Heart left ventricle (tissue), 16 donors: ENCODE data around the gene TBC1D8. TPM values are rescaled to one million over a fixed set of nuclear protein-coding genes. Genes with fewer than 3 reads are reported as not detected.

Experiments
- ATAC-seq, 4 donors: fragments of 200-7000 bp; cut with Tn5 transposase; one replicate each; pipeline ENCODE4 v1.9.1; 2020 to 2022; ENCODE audit warnings: moderate library complexity in 4 of 4, mild to moderate bottlenecking in 3 of 4, moderate number of reproducible peaks in 1 of 4
- DNase-seq, 5 donors: peaks; one replicate each; pipeline ENCODE4 v3.0.0-alpha.2; 2020
- H3K27ac ChIP-seq, 12 donors: fragments of 200-600 bp; sonication (generic) in 4 of 12; one replicate each; pipeline versions ENCODE4 v1.5.0 to v1.8.0; 2016 to 2022; ENCODE audit warnings: mild to moderate bottlenecking in 2 of 12
- H3K27me3 ChIP-seq, 9 donors: fragments of 200-600 bp; sonication (generic) in 2 of 9; one replicate each; pipeline versions ENCODE4 v1.5.1 to v1.8.0; 2016 to 2022; ENCODE audit warnings: mild to moderate bottlenecking in 3 of 9
- H3K36me3 ChIP-seq, 9 donors: fragments of 200-600 bp; sonication (generic) in 2 of 9; one replicate each; pipeline versions ENCODE4 v1.5.0 to v1.8.0; 2018 to 2022; ENCODE audit warnings: mild to moderate bottlenecking in 2 of 9
- H3K4me1 ChIP-seq, 12 donors: fragments of 200-600 bp; sonication (generic) in 4 of 12; one replicate each; pipeline versions ENCODE4 v1.5.0 to v1.8.0; 2016 to 2022; ENCODE audit warnings: mild to moderate bottlenecking in 3 of 12
- H3K4me3 ChIP-seq, 12 donors: fragments of 200-600 bp; sonication (generic) in 4 of 12; one replicate each; pipeline versions ENCODE4 v1.5.0 to v1.8.0; 2017 to 2022; ENCODE audit warnings: mild to moderate bottlenecking in 9 of 12, moderate library complexity in 4 of 12
- H3K9me3 ChIP-seq, 12 donors: fragments of 200-600 bp; sonication (generic) in 4 of 12; one replicate each; pipeline versions ENCODE4 v1.5.0 to v1.8.0; 2016 to 2022; ENCODE audit warnings: mild to moderate bottlenecking in 1 of 12
- POLR2A ChIP-seq, 2 donors: fragments of 450-650 bp; IDR thresholded peaks; one replicate each; pipeline ENCODE4 v1.6.1; 2017; ENCODE audit warnings: antibody characterized with exemption in 2 of 2, mild to moderate bottlenecking in 2 of 2, moderate library complexity in 2 of 2
- WGBS, 4 donors: extraction: QIAGEN DNeasy Blood & Tissue Kit in 2 of 4; methylation state at CpG; one replicate each; pipeline versions ENCODE4 v1.1.5 to v1.1.7; 2013 to 2018; 5-methylcytosine and 5-hydroxymethylcytosine counted together
- intact Hi-C, 10 donors: fragments of 100-400 bp; cut with DNase I; formaldehyde crosslinking; loops; one replicate each; pipeline versions ENCODE4 v1.11.1 to v1.14.2; 2022
- polyA plus RNA-seq, 2 donors: library from polyadenylated mRNA; stranded (reverse); fragments of 200-250 nt; gene quantifications; one replicate each; pipeline ENCODE4 v1.2.3, GENCODE V29; 2013
- total RNA-seq, 9 donors: library from RNA; depleted of rRNA in 2 of 9; stranded (reverse); fragments of >200 nt in 2 of 9; fragmentation: NEBNext Ultra II Directional in 3 of 9; extraction: Animal tissue kit (Norgen Biotek cat#: 25700) in 3 of 9; gene quantifications; one replicate each; pipeline versions ENCODE4 v1.1.0 to v1.2.4, GENCODE V29; 2016 to 2023
- TF ChIP-seq, protein P1 (sequence below), 12 donors: fragments of 200-600 bp; sonication (generic) in 4 of 12; IDR thresholded peaks; one replicate each; pipeline versions ENCODE4 v1.5.0 to v1.8.0; 2018 to 2022; ENCODE audit warnings: antibody characterized with exemption in 12 of 12, mild to moderate bottlenecking in 5 of 12
- donor health status: ischemic (EF 13 %, LVEDD 7.1; RV severe dilation, severe dysfunction).
- donor health status: healthy with polysubstance abuse.
- donor health status: DM: no; HTN: yes; CAD: no.
- donor health status: DM: no; HTN: no; CAD: no.
- donor health status: ischemic (EF 25% LVEDD 6.9; RV normal size, moderate dysfunction).
- donor health status: ischemic (EF 25% LVEDD 5.7; RV mildly dilated, moderate dysfunction).
- donor health status: healthy.
- donor health status: DM: yes; HTN: yes; CAD: no.
- donor health status: ischemic (EF 35%, LVEDD 5.7; RV mildly dilated, moderate dysfunction).
- donor health status: nonischemic (EF 11% LVEDD 7.7; RV severe dilation, severe dysfunction).
- donor health status: DM: yes; HTN: yes; CAD: no.
- donor health status: PGD.
- donor health status: ischemic (EF 29% LVEDD 5.4; RV normal size, mild dysfunction).
- donor health status: nonischemic (EF 23%, LVEDD 6.1; RV moderate dilation, normal function).

Gene TBC1D8
- total and polyA plus RNA-seq, 11 donors: 30.1 to 61.7 (median 42.9) TPM

DNA sequence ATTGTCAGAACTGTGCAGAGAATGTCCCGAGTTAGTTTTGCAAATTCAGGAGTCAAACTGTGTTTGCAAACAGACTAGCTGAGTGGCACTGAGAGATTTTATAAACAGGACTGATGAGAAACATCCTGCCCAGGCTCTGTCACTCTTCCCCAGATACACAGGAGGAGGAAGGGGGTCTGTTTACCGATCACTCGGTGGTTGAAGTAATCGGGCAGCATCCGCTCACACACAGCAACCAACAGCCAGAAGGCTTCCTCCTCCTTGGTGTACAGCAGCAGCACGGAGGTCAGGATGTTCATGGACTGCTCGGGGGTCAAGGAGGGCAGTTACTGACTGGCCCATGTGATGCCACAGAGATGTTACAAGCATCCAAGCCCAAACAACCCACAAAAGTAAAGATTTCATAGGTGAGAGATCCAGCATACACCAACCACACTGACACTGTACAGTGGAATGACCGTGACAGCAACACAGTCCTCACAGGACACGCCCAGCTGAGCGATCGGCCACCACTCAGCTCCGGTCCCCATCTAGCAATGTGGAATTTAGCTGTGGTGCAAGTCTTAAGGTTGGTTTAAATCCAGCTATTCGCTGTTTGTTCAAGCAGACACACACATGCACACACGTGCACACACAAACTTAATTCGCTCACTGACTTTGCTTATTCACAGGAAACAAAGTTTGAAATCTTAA lies 119.0 kb downstream of the TBC1D8 start:
- 87 to 92% (median 91%) methylated on average over 14 to 15 of the region's 15 CpGs for WGBS, 4 donors
- TF ChIP-seq, protein P1, sequence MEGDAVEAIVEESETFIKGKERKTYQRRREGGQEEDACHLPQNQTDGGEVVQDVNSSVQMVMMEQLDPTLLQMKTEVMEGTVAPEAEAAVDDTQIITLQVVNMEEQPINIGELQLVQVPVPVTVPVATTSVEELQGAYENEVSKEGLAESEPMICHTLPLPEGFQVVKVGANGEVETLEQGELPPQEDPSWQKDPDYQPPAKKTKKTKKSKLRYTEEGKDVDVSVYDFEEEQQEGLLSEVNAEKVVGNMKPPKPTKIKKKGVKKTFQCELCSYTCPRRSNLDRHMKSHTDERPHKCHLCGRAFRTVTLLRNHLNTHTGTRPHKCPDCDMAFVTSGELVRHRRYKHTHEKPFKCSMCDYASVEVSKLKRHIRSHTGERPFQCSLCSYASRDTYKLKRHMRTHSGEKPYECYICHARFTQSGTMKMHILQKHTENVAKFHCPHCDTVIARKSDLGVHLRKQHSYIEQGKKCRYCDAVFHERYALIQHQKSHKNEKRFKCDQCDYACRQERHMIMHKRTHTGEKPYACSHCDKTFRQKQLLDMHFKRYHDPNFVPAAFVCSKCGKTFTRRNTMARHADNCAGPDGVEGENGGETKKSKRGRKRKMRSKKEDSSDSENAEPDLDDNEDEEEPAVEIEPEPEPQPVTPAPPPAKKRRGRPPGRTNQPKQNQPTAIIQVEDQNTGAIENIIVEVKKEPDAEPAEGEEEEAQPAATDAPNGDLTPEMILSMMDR (IDR thresholded peaks at IDR 0.05): no peak
- no peak for TF ChIP-seq POLR2A (IDR thresholded peaks at IDR 0.05)
- DNase-seq (no peak), ATAC-seq (no peak)
- Histone ChIP-seq H3K36me3 (peaks cover 0 to 99% (median 78%) of the 10 kb centered on the region in 9 donors), H3K4me1 (peaks cover 0 to 19% (median 0%) of the 10 kb centered on the region in 12 donors), H3K27ac (peak overlapping the region in 2 of 12 donors; percentile 72 to 73), H3K27me3 (no peaks in the 10 kb centered on the region), H3K4me3 (no peak overlapping the region), H3K9me3 (no peaks in the 10 kb centered on the region)
- intact Hi-C loops: loop anchor here in 2 of 10 donors (5.0 kb wide), 1 partner anchor 120 kb away; the partner anchor contains the start of gene TBC1D8 (in 2 of the 2)

DNA sequence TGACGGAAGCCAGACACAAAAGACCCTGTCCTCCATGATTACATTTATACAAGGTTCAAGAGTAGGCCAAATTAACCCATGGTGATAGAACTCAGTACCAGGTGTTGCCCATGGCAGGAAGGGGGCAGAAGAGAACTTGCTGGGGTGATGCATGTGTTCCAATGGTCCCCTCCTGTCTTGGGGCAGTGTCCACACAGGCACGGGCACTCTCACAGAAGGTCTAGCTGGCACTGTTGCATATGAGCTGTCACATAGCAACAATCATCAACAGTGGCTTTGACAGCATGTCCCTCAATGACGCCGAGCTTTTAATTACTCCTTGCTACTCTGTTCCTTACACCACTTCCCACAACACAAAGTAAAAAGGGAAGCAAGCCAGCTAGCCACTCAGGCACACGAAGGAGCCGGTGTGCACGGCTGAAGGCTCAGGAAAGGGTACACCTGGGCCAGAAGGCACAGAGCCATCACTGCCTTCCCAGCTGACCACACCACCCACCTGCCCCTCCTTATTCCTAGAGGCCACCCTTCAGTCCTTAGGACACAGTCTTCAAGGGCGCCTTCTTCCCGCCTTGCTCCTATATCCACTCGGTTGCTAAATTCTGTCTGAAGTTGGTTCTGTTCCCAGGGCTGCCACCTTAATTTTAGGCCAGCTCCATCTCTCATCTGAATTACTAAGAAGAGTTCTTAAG lies 120.2 kb downstream of the TBC1D8 start:
- Histone ChIP-seq H3K4me3 (no peak overlapping the region), H3K27me3 (no peaks in the 10 kb centered on the region), H3K27ac (peak overlapping the region in 7 of 12 donors; percentile 9 to 73 (median 37)), H3K4me1 (peaks cover 0 to 19% (median 0%) of the 10 kb centered on the region in 12 donors), H3K9me3 (no peaks in the 10 kb centered on the region), H3K36me3 (peaks cover 0 to 99% (median 80%) of the 10 kb centered on the region in 9 donors)
- TF ChIP-seq, protein P1 (IDR thresholded peaks at IDR 0.05): peak in 8 of 12 donors; percentile 8 to 45 (median 16)
- no peak for TF ChIP-seq POLR2A (IDR thresholded peaks at IDR 0.05)
- ATAC-seq (peak; percentile 87 to 95 (median 92)), DNase-seq (peak in 3 of 5 donors; percentile 32 to 71 (median 39))
- WGBS, 4 donors: 55 to 71% (median 60%) methylated on average over 10 of the region's 10 CpGs
- intact Hi-C loops: loop anchor here in 3 of 10 donors (2.0 to 5.0 kb wide), 2 partner anchors 121 to 122 kb away; partner anchors contain the start of gene TBC1D8 (in 2 of the 3)

DNA sequence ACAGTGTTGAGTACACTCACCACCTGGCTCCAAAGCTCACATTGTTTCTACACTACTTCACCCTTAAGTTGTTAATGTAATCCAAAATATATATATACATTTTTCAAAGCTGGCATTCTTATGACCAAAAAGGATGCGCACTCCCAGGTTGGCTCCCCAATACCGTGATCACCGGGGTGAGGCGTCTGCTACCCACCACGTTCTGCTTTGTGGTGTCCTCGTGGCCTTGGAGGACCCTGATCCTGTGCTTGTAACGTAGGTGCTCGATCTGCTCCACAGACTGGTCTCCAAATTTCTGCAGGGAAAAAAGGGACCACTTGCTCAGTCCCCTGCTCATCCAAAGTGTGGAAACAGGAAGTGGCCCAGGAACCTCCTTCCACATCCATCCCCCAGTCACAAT lies 123.3 kb downstream of the TBC1D8 start:
- no peak for DNase-seq
- H3K27me3 ChIP-seq: no peaks in the 10 kb centered on the region
- peaks cover 0 to 93% (median 69%) of the 10 kb centered on the region in 9 donors for H3K36me3 ChIP-seq
- 92 to 98% (median 94%) methylated on average over 8 of the region's 8 CpGs for WGBS, 4 donors
- peaks cover 0 to 19% (median 0%) of the 10 kb centered on the region in 12 donors for H3K4me1 ChIP-seq
- no peak overlapping the region for H3K4me3 ChIP-seq
- no peak for ATAC-seq
- H3K27ac ChIP-seq: no peak overlapping the region
- TF ChIP-seq, protein P1 (IDR thresholded peaks at IDR 0.05): no peak
- no peak for TF ChIP-seq POLR2A (IDR thresholded peaks at IDR 0.05)
- intact Hi-C loops: no loop called here
- no peaks in the 10 kb centered on the region for H3K9me3 ChIP-seq

DNA sequence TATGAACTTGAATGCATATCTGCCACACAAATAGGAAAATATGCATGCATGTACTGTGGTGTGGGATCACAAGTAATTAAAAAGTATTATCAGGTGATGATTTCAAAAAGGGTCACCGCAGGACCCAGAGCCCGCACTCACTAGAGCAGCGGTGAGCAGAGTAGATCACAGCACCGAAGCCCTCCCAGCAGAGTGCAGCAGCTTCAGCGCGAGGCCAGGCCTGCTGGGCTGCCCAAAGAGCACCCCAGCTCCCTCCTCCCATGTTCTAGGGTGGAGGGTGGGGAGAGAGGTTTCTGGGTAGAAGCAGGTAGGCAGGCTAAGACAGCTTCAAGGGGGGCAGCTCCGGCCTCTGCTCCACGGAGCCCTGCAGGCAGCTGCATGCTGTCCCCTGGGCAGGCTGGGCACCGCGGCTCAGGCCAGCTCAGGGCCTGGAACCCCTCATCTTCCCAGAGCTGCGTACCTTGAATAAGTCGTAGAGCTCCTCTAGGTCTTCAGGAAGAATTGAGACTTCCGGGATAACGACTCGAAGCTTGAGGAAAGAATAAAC lies 124.2 kb downstream of the TBC1D8 start:
- no peak overlapping the region for H3K27ac ChIP-seq
- no peak for TF ChIP-seq POLR2A (IDR thresholded peaks at IDR 0.05)
- TF ChIP-seq, protein P1 (IDR thresholded peaks at IDR 0.05): no peak
- no peak overlapping the region for H3K4me3 ChIP-seq
- H3K9me3 ChIP-seq: no peaks in the 10 kb centered on the region
- intact Hi-C loops: no loop called here
- no peak for DNase-seq
- 85 to 89% (median 88%) methylated on average over 15 of the region's 15 CpGs for WGBS, 4 donors
- peaks cover 0 to 17% (median 0%) of the 10 kb centered on the region in 12 donors for H3K4me1 ChIP-seq
- H3K27me3 ChIP-seq: no peaks in the 10 kb centered on the region
- H3K36me3 ChIP-seq: peaks cover 0 to 93% (median 65%) of the 10 kb centered on the region in 9 donors
- no peak for ATAC-seq
